DOHH2 (cell line): ENCODE data around the gene CLDN5.

Source experiments
- H3F3A ChIP-seq: fragments of 200-600 bp; sonication (generic), shearing (Covaris generic); 2 replicates; pipeline ENCODE4 v1.6.0; 2016; ENCODE audit warnings: antibody characterized with exemption, mild to moderate bottlenecking; ENCODE audit not compliant: control insufficient read depth, insufficient read depth
- H3K27ac ChIP-seq: fragments of 200-600 bp; sonication (generic); 2 replicates; pipeline ENCODE4 v1.5.1; 2014; ENCODE audit warnings: low read depth, mild to moderate bottlenecking, low read length, moderate library complexity
- H3K27me3 ChIP-seq: fragments of 200-600 bp; sonication (generic); 2 replicates; pipeline ENCODE4 v1.6.1; 2014; ENCODE audit warnings: mild to moderate bottlenecking, low read length, mixed read lengths; ENCODE audit not compliant: control insufficient read depth
- H3K36me3 ChIP-seq: fragments of 200-600 bp; sonication (generic); 2 replicates; pipeline ENCODE4 v1.6.1; 2014; ENCODE audit warnings: mild to moderate bottlenecking, low read length, moderate library complexity, mixed read lengths; ENCODE audit not compliant: control insufficient read depth
- H3K4me1 ChIP-seq: fragments of 200-600 bp; sonication (generic); 2 replicates; pipeline ENCODE4 v1.6.1; 2014; ENCODE audit warnings: mild to moderate bottlenecking, low read length, mixed read lengths; ENCODE audit not compliant: control insufficient read depth
- H3K4me2 ChIP-seq: fragments of 200-600 bp; sonication (generic); 2 replicates; pipeline ENCODE4 v1.6.0; 2014; ENCODE audit warnings: mild to moderate bottlenecking, low read length, moderate library complexity
- H3K4me3 ChIP-seq: fragments of 200-600 bp; sonication (generic); 2 replicates; pipeline ENCODE4 v1.5.1; 2014; ENCODE audit warnings: mild to moderate bottlenecking, low read length, mixed read lengths
- H3K79me2 ChIP-seq: fragments of 200-600 bp; sonication (generic); 2 replicates; pipeline ENCODE4 v1.6.1; 2014; ENCODE audit warnings: mild to moderate bottlenecking, low read length, mixed read lengths; ENCODE audit not compliant: control insufficient read depth
- H3K9me2 ChIP-seq: fragments of 200-600 bp; sonication (generic); replicated peaks from 2 replicates; pipeline ENCODE4 v1.6.1; 2014; ENCODE audit warnings: mild to moderate bottlenecking, low read length, mixed read lengths; ENCODE audit not compliant: control insufficient read depth
- H3K9me3 ChIP-seq: fragments of 200-600 bp; sonication (generic); 2 replicates; pipeline ENCODE4 v1.6.1; 2014; ENCODE audit warnings: antibody characterized with exemption, low read length, mixed read lengths; ENCODE audit not compliant: control insufficient read depth, insufficient read depth
- H4K20me1 ChIP-seq: fragments of 200-600 bp; sonication (generic); 2 replicates; pipeline ENCODE4 v1.6.0; 2014; ENCODE audit warnings: low read depth, mild to moderate bottlenecking, antibody characterized with exemption, low read length, moderate library complexity; ENCODE audit not compliant: control insufficient read depth, insufficient read depth
- EZH2phosphoT487 ChIP-seq: fragments of 200-600 bp; sonication (generic); IDR thresholded peaks from 2 replicates; pipeline ENCODE4 v1.6.1; 2017; ENCODE audit warnings: borderline replicate concordance, mild to moderate bottlenecking, antibody characterized with exemption, low read length, moderate library complexity, mixed read lengths
- TF ChIP-seq, protein P1 (sequence below): fragments of 200-600 bp; sonication (generic); IDR thresholded peaks from one replicate; pipeline ENCODE4 v1.5.1; 2014; ENCODE audit warnings: antibody characterized with exemption, mild to moderate bottlenecking, low read depth, low read length; ENCODE audit not compliant: poor library complexity, severe bottlenecking

CLDN5 gene

DNA sequence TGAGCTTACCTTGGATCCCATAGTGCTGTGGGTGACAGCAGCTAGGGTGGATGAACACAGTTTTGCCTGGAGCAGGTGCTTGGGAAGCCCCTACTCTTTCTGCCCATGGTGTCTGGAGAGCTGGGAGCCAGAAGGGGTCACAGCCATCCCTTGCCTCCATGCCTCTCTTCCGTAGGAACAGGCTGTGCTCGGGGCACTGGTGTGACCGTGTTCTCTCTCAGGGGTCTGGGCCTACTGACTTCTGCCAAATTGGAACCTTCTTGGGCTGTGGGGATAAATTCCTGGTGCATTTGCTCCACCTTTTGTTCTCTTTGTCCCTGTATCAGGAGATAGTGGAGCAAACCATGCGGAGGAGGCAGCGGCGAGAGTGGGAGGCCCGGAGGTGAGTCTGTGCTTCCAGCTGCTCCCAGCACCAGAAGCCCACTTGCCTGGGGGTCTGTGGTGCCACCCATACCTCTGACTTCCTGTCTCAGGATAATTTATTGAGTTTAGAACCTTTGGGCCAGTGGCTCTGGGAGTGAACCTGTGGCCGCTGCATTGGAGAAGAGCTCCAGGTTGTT, 30.1 kb downstream of the CLDN5 start:
- Histone ChIP-seq H3F3A (no peaks in the 10 kb centered on the region), H4K20me1 (peaks cover 5% of the 10 kb centered on the region; the same call in 1 of the 2 replicates), H3K9me3 (no peaks in the 10 kb centered on the region), H3K27me3 (no peaks in the 10 kb centered on the region), H3K9me2 (no peaks in the 10 kb centered on the region), H3K79me2 (peaks cover 24% of the 10 kb centered on the region), H3K4me2 (no peak overlapping the region), H3K4me1 (no peaks in the 10 kb centered on the region), H3K27ac (no peak overlapping the region), H3K4me3 (no peak overlapping the region), H3K36me3 (peaks cover 92% of the 10 kb centered on the region)
- TF ChIP-seq, protein P1, sequence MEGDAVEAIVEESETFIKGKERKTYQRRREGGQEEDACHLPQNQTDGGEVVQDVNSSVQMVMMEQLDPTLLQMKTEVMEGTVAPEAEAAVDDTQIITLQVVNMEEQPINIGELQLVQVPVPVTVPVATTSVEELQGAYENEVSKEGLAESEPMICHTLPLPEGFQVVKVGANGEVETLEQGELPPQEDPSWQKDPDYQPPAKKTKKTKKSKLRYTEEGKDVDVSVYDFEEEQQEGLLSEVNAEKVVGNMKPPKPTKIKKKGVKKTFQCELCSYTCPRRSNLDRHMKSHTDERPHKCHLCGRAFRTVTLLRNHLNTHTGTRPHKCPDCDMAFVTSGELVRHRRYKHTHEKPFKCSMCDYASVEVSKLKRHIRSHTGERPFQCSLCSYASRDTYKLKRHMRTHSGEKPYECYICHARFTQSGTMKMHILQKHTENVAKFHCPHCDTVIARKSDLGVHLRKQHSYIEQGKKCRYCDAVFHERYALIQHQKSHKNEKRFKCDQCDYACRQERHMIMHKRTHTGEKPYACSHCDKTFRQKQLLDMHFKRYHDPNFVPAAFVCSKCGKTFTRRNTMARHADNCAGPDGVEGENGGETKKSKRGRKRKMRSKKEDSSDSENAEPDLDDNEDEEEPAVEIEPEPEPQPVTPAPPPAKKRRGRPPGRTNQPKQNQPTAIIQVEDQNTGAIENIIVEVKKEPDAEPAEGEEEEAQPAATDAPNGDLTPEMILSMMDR = no peak
- no peak for TF ChIP-seq EZH2phosphoT487

DNA sequence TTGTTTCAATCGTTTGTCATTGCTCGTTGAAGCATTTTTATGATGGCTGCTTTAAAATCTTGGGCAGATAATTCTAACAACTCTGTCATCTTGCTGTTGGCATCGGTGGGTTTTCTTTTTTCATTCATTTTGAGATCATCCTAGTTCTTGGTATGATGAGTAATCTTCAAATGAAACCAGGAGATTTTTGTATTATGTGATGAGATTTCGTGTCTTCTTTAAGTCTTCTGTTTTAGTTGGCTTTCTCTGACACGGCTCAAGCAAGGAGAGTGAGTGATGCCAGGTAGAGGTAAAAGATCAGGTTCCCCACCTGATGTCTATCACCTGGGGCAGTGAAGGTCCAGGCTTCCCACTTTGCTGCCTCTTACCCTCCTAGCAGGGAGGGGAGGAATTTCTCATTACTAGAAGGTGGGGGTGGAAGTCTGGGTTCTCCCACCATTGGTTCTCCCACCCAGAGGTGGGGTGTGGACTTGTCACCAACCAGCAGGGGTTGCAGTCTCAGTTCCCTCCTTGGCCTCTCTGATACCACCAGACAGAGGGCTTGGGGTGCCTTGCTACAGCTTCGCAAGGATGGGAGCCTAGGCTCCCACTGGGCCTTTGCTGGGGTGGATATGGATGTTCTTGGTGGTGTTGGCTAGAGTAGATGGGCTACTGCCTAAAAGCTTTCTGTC, 31.6 kb downstream of the CLDN5 start:
- peaks cover 93% of the 10 kb centered on the region for H3K36me3 ChIP-seq
- no peaks in the 10 kb centered on the region for H3K27me3 ChIP-seq
- H3K9me3 ChIP-seq = no peaks in the 10 kb centered on the region

DNA sequence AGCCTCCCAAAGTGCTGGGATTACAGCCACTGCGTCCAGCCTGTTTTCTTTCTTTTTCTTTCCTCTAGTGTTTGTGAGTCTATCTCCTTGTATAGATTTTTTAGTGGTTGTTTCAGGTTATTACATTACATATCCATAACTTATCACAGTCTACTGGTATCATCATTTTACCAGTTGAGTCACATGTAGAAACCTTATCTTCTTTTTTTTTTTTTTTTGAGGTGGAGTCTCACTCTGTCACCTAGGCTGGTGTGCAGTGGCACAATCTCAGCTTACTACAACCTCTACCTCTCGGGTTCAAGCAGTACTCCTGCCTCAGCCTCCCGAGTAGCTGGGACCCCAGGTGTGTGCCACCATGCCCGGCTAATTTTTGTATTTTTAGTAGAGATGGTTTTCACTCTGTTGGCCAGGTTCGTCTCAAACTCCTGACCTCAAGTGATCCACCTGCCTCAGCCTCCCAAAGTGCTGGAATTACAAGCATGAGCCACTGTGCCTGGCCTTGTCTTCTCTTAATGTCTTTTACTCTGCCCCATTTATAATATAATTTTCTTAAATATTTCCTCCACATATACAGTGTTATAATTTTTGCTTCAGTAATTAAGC, 33.5 kb downstream of the CLDN5 start:
- Histone ChIP-seq H3K27ac (no peak overlapping the region), H3K4me1 (no peaks in the 10 kb centered on the region), H3F3A (no peaks in the 10 kb centered on the region), H3K9me3 (no peaks in the 10 kb centered on the region), H3K27me3 (no peaks in the 10 kb centered on the region), H3K4me3 (no peak overlapping the region), H3K4me2 (no peak overlapping the region), H3K36me3 (peaks cover 81% of the 10 kb centered on the region), H4K20me1 (peaks cover 5% of the 10 kb centered on the region; the same call in 1 of the 2 replicates), H3K79me2 (peaks cover 27% of the 10 kb centered on the region), H3K9me2 (no peaks in the 10 kb centered on the region)
- TF ChIP-seq EZH2phosphoT487 = no peak
- TF ChIP-seq, protein P1 = no peak

More for the DNA sequence above, 31.6 kb downstream of the CLDN5 start:
- H3K27ac ChIP-seq = no peak overlapping the region
- no peaks in the 10 kb centered on the region for H3K4me1 ChIP-seq
- H3K4me3 ChIP-seq = no peak overlapping the region
- H4K20me1 ChIP-seq = peaks cover 5% of the 10 kb centered on the region; the same call in 1 of the 2 replicates
- TF ChIP-seq EZH2phosphoT487 = no peak
- TF ChIP-seq, protein P1 = no peak
- no peaks in the 10 kb centered on the region for H3F3A ChIP-seq
- H3K9me2 ChIP-seq = no peaks in the 10 kb centered on the region
- peaks cover 27% of the 10 kb centered on the region for H3K79me2 ChIP-seq
- no peak overlapping the region for H3K4me2 ChIP-seq
